ENCODE results near the gene PRSS2. TPM values are rescaled to one million over a fixed set of nuclear protein-coding genes. Genes with fewer than 3 reads are reported as not detected.

The PRSS2 gene
- total RNA-seq, 1 donor from 2014 or later, result not detected

DNA sequence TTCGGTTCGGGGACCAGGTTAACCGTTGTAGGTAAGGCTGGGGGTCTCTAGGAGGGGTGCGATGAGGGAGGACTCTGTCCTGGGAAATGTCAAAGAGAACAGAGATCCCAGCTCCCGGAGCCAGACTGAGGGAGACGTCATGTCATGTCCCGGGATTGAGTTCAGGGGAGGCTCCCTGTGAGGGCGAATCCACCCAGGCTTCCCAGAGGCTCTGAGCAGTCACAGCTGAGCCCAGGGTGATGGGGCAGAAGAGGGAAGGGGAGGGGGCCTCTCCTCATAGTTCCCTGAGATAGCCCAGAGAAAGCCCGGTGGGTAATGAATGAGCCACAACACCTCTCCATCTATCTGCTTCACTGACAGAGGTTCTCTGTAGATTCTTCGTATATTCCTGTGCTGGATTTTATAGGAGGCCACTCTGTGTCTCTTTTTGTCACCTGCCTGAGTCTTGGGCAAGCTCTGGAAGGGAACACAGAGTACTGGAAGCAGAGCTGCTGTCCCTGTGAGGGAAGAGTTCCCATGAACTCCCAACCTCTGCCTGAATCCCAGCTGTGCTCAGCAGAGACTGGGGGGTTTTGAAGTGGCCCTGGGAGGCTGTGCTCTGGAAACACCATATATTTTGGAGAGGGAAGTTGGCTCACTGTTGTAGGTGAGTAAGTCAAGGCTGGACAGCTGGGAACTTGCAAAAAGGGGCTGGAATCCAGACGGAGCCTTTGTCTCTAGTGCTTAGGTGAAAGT lies 16.4 kb downstream of the PRSS2 start:
- no peak for DNase-seq (ENCODE audit: low spot score)

DNA sequence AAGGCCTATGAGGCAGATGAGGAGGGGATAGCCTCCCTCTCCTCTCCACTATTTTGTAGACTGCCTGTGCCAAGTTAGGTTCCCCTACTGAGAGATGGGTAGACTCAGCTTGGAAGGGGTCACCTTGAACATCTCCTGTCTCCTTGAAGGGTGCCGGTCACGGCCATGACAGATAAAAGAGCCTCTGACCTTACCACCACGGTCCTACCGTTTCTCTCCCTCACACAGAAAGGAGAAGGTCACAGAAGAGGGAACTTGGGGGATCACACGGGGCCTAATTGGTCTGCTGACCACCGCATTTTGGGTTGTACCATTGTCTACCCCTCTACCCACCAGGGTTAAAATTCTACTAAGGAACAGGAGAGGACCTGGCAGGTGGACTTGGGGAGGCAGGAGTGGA lies 17.0 kb downstream of the PRSS2 start:
- DNase-seq (ENCODE audit: low spot score), result no peak

DNA sequence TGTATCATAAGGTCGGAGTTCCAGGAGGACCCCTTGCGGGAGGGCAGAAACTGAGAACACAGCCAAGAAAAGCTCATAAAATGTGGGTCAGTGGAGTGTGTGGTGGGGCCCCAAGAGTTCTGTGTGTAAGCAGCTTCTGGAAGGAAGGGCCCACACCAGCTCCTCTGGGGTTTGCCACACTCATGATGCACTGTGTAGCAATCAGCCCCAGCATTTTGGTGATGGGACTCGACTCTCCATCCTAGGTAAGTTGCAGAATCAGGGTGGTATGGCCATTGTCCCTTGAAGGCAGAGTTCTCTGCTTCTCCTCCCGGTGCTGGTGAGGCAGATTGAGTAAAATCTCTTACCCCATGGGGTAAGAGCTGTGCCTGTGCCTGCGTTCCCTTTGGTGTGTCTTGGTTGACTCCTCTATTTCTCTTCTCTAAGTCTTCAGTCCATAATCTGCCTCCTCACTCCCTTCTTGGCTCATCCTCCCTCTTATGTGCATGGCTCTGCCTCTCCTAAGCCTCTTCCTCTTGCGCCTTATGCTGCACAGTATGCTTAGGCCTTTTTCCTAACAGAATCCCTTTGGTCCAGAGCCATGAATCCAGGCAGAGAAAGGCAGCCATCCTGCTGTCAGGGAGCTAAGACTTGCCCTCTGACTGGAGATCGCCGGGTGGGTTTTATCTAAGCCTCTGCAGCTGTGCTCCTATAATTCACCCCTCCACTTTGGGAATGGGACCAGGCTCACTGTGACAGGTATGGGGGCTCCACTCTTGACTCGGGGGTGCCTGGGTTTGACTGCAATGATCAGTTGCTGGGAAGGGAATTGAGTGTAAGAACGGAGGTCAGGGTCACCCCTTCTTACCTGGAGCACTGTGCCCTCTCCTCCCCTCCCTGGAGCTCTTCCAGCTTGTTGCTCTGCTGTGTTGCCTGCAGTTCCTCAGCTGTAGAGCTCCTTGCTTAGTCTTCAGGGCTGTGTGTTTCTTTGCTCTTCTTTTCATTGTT lies 17.8 kb downstream of the PRSS2 start:
- peak; percentile 86 for DNase-seq (ENCODE audit: low spot score)

- no peak for DNase-seq (ENCODE audit: low spot score)
These were observed 18.7 kb downstream of the PRSS2 start for GRCh38 chr7:142789441-142789840.

- no peak for DNase-seq (ENCODE audit: low spot score)
These were observed 19.3 kb downstream of the PRSS2 start for GRCh38 chr7:142790056-142790455.

- no peak for DNase-seq (ENCODE audit: low spot score)
These were observed 19.8 kb downstream of the PRSS2 start for GRCh38 chr7:142790555-142790954.

GRCh38 chr7:142791502-142791901 lies 20.7 kb downstream of the PRSS2 start:
- DNase-seq (ENCODE audit: low spot score), result no peak

GRCh38 chr7:142792129-142792528 lies 21.4 kb downstream of the PRSS2 start:
- no peak for DNase-seq (ENCODE audit: low spot score)

DNA sequence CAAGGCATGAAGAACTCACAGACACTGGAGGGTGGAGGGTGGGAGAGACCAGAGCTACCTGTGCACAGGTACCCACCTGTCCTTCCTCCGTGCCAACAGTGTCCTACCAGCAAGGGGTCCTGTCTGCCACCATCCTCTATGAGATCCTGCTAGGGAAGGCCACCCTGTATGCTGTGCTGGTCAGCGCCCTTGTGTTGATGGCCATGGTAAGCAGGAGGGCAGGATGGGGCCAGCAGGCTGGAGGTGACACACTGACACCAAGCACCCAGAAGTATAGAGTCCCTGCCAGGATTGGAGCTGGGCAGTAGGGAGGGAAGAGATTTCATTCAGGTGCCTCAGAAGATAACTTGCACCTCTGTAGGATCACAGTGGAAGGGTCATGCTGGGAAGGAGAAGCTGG lies 21.8 kb downstream of the PRSS2 start:
- no peak for DNase-seq (ENCODE audit: low spot score)

GRCh38 chr7:142793156-142793555 lies 22.4 kb downstream of the PRSS2 start:
- no peak for DNase-seq (ENCODE audit: low spot score)

- no peak for DNase-seq (ENCODE audit: low spot score)
These were observed 24.6 kb downstream of the PRSS2 start for GRCh38 chr7:142795339-142795863.

GRCh38 chr7:142796001-142796500 lies 25.3 kb downstream of the PRSS2 start:
- no peak for DNase-seq (ENCODE audit: low spot score)

DNA sequence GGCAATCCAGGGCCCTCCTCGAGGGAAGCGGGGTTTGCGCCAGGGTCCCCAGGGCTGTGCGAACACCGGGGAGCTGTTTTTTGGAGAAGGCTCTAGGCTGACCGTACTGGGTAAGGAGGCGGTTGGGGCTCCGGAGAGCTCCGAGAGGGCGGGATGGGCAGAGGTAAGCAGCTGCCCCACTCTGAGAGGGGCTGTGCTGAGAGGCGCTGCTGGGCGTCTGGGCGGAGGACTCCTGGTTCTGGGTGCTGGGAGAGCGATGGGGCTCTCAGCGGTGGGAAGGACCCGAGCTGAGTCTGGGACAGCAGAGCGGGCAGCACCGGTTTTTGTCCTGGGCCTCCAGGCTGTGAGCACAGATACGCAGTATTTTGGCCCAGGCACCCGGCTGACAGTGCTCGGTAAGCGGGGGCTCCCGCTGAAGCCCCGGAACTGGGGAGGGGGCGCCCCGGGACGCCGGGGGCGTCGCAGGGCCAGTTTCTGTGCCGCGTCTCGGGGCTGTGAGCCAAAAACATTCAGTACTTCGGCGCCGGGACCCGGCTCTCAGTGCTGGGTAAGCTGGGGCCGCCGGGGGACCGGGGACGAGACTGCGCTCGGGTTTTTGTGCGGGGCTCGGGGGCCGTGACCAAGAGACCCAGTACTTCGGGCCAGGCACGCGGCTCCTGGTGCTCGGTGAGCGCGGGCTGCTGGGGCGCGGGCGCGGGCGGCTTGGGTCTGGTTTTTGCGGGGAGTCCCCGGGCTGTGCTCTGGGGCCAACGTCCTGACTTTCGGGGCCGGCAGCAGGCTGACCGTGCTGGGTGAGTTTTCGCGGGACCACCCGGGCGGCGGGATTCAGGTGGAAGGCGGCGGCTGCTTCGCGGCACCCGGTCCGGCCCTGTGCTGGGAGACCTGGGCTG lies 26.0 kb downstream of the PRSS2 start:
- DNase-seq (ENCODE audit: low spot score), result no peak

DNA sequence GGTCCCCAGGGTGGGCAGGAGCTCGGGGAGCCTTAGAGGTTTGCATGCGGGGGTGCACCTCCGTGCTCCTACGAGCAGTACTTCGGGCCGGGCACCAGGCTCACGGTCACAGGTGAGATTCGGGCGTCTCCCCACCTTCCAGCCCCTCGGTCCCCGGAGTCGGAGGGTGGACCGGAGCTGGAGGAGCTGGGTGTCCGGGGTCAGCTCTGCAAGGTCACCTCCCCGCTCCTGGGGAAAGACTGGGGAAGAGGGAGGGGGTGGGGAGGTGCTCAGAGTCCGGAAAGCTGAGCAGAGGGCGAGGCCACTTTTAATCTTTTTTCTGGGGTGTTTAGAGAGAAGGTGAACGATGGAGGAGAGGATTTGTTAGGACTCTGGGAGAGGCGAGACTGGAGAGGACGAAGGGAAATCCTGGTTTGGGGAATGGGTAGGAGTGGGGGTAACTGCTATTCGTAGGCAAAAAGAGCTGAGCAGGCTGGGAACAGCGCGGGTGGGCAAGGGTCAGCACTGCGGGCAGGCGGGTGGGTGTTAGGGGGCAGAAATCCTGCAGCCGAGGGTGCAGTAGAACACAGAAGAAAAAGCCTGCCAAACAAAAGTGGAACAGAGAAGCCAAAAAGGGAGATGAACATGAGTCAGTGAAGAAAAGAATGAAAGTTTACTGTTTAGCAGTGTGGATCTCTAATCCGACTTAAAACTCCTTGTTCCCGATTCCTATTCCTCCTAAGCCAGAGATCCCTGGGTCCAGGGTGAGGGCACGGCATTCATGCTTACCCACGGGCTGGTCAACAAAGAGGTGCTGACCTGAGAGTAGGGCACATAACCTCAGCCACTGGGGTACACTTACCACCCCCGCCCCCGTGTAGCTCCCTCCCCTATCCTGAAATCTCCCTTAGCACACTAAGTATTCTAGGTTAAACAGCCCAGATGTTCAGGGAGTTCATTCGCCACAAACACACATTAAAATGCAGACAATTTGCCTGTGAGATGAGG lies 26.9 kb downstream of the PRSS2 start:
- no peak for DNase-seq (ENCODE audit: low spot score)

DNA sequence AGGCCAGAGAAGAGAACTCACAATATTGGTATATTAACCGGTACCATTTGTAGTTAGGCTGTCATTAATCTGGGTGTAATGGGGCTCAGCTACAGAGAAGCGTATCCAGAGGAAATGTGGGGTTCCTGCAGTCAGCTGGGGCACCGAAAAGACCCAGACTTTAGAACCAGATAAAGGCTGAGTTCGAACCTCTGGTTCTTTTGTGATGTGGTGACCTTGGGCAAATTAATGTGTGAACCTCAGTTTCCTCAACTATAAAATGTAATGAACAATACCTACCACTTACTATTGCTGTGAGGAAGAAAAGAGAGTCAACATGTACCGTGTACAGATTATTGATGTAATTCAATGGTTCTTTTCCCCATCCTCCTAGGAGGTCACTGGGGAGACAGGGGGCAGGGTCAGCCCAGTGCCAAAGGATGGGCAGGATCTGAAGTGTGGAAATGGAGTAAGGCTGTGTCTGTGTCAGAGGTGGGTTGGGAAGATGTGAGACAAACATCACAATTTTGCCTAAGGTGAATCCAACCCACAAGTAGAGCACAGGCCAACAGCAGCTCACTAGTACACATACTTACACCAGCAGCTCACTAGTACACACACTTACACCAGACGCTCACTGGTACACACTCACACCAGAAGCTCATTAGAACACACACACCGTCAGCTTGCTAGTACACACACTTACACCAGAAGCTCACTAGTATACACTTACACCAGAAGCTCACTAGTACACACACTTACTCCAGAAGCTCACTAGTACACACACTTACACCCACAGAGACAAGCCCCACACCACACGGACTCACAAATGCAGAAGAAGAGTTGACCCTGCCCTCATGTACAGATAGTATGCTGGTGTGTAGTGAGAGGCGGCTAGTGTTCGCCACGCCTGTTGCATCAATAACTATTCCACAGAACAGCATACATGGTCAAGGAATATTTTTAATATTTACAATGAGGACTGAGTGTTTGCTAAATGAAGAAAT lies 28.0 kb downstream of the PRSS2 start:
- DNase-seq (ENCODE audit: low spot score), result no peak

- DNase-seq (ENCODE audit: low spot score), result no peak
These were observed 28.7 kb downstream of the PRSS2 start for GRCh38 chr7:142799437-142799835.

- no peak for DNase-seq (ENCODE audit: low spot score)
These were observed 29.3 kb downstream of the PRSS2 start for GRCh38 chr7:142800088-142800487.

DNA sequence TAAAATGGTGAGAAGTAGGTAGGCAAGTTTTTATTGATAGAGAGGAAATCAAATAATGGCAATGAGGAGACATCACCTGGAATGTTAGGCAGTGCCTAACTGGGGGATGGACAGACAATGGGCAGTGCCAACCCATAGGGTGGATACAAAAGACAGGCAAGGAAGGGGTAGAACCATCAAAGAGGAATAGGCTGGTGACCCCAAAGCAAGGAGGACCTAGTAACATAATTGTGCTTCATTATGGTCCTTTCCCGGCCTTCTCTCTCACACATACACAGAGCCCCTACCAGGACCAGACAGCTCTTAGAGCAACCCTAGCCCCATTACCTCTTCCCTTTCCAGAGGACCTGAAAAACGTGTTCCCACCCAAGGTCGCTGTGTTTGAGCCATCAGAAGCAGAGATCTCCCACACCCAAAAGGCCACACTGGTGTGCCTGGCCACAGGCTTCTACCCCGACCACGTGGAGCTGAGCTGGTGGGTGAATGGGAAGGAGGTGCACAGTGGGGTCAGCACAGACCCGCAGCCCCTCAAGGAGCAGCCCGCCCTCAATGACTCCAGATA lies 30.0 kb downstream of the PRSS2 start:
- DNase-seq (ENCODE audit: low spot score), result no peak
